Large intestine (tissue), 3 donors: ENCODE measurements around the gene EGFL7. TPM values are rescaled to one million over a fixed set of nuclear protein-coding genes. Genes with fewer than 3 reads are reported as not detected.
A peak's percentile ranks its signal among the peaks of the same experiment; 100 is the strongest.

Experiments used
- DNase-seq, 2 donors: peaks; one replicate each; pipeline versions ENCODE4 v3.0.0 to v3.0.0-alpha.2; 2013
- H3K27ac ChIP-seq: one replicate; pipeline ENCODE4 v1.5.1; 2013; ENCODE audit warnings: low read length
- H3K27me3 ChIP-seq: 2 replicates; pipeline ENCODE4 v1.6.1; 2013; ENCODE audit warnings: low read length; ENCODE audit not compliant: control insufficient read depth, insufficient read depth
- H3K36me3 ChIP-seq: 2 replicates; pipeline ENCODE4 v1.6.1; 2013; ENCODE audit warnings: low read length; ENCODE audit not compliant: control insufficient read depth, insufficient read depth
- H3K4me1 ChIP-seq: one replicate; pipeline ENCODE4 v1.6.1; 2013; ENCODE audit warnings: low read length; ENCODE audit not compliant: control insufficient read depth, insufficient read depth
- H3K4me3 ChIP-seq: one replicate; pipeline ENCODE4 v1.5.1; 2013; ENCODE audit warnings: low read length
- H3K9me3 ChIP-seq: one replicate; pipeline ENCODE4 v1.6.1; 2013; ENCODE audit warnings: mild to moderate bottlenecking, low read depth, low read length, moderate library complexity; ENCODE audit not compliant: control insufficient read depth
- WGBS: methylation state at CpG from one replicate; pipeline ENCODE4 v1.1.5; 2013; ENCODE audit warnings: low lambda C conversion rate; ENCODE audit not compliant: insufficient coverage; 5-methylcytosine and 5-hydroxymethylcytosine counted together
- polyA plus RNA-seq: library from polyadenylated mRNA; unstranded; fragments of 120-200 nt; gene quantifications from one replicate; pipeline ENCODE4 v1.2.1, GENCODE V29; 2013

EGFL7 gene
- polyA plus RNA-seq, 1 donor, result 47.5 TPM

DNA sequence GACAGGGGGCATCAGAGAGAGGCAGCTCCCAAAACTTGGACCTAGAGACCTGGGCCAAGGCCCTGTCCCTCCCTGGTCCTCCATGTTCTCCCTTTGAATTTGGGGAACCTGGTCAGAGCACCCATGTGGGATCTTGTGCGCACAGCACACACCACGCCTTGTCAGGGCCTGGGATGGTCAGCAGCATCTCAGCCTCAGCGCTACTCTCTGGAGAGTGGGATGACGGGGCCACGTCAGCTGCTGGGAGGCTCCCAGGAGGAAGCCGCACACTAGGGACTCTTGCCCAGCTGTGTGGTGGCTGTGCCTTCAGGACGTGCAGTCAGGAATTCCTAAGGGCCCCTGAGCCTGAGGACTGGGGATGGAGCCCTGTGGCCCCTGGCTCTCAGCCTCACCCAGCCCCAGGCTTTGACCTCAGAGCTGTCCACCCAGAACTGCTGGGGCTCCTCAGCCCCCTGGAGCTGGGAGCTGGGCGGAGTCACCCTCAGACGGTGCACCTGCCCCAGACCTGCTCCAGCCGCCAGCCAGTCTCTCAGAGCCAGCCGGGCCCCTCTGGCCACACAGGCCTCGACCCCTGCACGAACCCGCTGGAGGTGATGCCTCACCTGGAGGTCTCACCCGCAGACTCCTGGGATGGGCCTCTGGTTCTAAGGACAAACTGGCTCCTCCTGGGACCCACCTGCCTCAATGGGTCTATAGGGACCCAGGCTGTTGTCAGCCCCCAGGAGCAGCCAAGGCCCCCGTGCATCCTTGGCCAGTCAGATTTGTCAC, 38.3 kb upstream of the EGFL7 start:
- H3K4me3 ChIP-seq, result no peak overlapping the region
- DNase-seq, result no peak
- peaks cover 77% of the 10 kb centered on the region for H3K27me3 ChIP-seq
- no CpG with 5 or more reads among the region's 16 CpGs for WGBS
- H3K4me1 ChIP-seq, result peaks cover 39% of the 10 kb centered on the region
- H3K36me3 ChIP-seq, result no peaks in the 10 kb centered on the region
- no peak overlapping the region for H3K27ac ChIP-seq
- peaks cover 4% of the 10 kb centered on the region for H3K9me3 ChIP-seq

DNA sequence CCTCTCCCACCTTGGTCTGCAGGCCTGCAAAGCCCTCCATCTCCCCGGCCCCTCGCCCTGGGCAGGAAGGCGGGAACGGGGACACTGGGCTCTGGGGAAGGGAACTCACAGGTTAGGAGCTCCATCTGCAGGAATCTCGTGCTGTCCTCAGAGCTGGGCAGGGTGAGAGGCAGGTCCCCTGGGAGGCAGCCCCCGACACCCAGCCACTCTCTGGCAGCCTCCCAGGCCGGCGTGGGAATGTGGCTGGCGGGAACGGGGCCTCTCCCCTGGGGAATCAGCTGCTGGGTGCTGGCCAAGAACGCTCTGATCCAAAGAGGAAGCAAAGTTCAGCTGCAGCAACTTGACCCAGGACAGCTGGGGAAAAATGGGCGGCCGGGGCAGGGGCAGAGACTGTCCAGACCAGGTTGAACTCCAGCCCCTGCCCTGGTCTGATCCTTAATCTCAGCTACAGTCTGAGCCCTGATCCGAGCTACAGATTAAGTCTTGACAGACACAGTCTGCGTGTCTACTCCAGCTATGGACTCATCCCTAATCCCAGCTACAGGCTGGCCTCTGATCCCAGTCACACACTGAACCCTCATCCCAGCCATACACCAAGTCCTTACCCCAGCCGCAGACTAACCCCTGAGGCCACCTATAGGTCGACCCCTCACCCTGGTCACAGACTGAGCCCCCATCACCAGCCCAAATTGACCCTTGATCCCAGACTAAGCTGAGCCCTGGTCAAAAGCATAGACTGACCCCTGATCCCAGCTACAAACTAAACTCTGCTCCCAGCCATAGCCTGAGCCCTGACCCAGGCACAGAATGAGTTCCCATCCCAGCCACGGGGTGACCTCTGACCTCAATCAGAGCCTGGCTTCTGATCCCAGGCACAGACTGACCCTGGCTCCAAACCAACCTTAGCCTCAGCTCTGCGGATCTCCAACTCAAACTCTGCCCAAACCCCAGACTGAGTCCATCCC, 37.3 kb upstream of the EGFL7 start:
- Histone ChIP-seq H3K36me3 (no peaks in the 10 kb centered on the region), H3K27me3 (peaks cover 77% of the 10 kb centered on the region), H3K4me1 (peaks cover 39% of the 10 kb centered on the region), H3K9me3 (peaks cover 4% of the 10 kb centered on the region), H3K27ac (no peak overlapping the region), H3K4me3 (no peak overlapping the region)
- WGBS, result no CpG with 5 or more reads among the region's 19 CpGs
- peak; percentile 71 to 78 for DNase-seq

DNA sequence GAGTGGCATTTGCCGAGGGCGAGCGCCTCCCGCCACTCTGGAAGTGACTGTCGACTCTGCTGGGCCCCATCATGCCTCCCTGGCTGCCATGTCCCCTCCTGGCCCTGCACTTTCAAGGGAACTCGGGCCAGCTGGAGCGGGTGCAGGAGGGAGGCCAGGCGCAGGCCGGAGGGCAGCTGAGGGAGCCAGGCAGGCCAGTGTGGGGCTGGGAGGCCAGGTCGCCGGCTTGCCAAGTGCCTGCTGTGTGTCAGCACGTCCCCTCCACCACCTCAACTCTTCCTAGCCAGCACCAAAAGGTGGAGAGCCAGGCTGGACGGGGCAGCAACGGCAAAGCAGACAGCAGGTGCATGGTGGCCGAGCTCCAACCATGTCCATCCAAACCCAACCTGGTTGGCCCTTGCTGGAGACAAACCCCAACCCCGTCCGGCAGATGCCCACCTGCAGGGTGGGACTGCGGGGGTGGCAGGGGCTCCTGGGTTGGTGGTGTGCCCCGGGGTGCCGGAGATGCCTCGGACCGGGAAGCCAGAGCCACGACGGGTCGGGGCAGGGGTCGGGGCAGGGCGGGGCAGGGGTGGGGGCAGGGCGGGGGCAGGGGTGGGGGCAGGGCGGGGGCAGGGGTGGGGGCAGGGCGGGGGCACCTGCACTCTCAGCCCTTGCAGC, 36.5 kb upstream of the EGFL7 start:
- H3K36me3 ChIP-seq, result no peaks in the 10 kb centered on the region
- peaks cover 4% of the 10 kb centered on the region for H3K9me3 ChIP-seq
- no peak for DNase-seq
- H3K4me3 ChIP-seq, result no peak overlapping the region
- peaks cover 43% of the 10 kb centered on the region for H3K4me1 ChIP-seq
- H3K27me3 ChIP-seq, result peaks cover 73% of the 10 kb centered on the region
- H3K27ac ChIP-seq, result no peak overlapping the region
- no CpG with 5 or more reads among the region's 30 CpGs for WGBS

DNA sequence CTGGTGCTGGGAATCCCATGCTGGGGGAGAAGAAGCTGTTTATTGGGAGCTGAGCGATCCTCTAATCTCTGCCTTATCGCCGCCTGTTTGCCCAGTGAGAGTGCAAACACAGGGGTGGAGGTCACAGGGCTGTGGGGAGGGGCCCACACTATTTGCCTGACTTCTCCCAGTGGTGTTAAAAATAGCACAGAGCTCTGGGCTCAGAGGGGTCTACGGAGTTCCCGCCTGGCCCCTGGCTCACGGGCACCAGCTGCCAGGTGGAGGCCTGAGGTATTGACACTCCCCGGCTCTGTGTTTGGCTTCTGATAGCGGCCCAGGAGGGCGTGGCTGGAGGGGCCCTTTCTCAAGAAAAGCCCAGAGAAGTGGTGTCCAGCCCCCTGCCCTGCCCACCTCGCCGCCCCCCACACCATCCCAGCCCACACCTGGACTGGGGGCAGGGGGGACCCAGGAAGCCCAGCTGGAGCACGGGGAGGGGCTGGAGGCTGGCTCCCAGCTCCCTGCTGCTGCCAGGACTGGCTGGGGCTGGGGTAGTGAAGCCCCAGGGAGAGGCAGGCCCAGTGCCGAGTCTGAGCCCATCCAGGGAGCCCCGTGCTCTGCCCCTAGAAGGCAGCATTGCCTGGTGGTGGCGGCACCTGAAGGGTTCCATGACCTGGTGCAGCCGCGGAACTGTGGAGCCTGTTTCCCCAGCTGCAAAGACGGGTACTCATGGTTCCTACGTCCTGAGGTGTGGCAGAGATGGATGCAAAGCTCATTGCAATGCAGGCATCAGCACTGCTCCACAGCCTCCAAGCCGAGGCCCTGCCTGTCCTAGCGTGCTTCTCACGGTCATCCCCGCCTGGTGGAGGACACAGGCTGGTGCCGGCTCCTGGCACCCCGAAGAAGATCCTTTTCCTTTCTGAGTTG, 35.7 kb upstream of the EGFL7 start:
- Histone ChIP-seq H3K27ac (no peak overlapping the region), H3K36me3 (no peaks in the 10 kb centered on the region), H3K9me3 (peaks cover 4% of the 10 kb centered on the region), H3K4me3 (no peak overlapping the region), H3K4me1 (peaks cover 43% of the 10 kb centered on the region), H3K27me3 (peaks cover 65% of the 10 kb centered on the region)
- no CpG with 5 or more reads among the region's 25 CpGs for WGBS
- DNase-seq, result peak in 1 of 2 donors; percentile 61

DNA sequence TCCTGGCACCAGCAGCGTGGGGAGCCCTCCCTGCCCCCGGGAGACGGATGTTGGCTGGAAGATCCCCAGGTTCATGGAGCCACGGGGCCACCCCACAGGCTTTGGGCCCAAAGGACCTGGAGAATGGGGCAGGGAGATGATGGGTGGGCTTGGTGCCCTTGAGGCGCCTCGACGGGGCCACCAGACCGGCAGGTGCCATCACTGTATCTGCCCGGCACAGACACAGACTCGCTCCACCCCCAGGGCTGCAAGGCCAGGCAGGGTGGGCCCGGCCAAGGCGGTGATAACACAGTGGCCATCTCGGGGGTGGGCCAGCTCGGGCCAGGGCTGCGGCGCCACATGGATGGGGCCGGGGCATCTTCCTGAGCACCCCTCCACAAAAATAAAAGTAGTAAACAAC, 35.0 kb upstream of the EGFL7 start:
- Histone ChIP-seq H3K27me3 (peaks cover 58% of the 10 kb centered on the region), H3K9me3 (peaks cover 4% of the 10 kb centered on the region), H3K27ac (no peak overlapping the region), H3K4me3 (no peak overlapping the region), H3K4me1 (peaks cover 43% of the 10 kb centered on the region), H3K36me3 (no peaks in the 10 kb centered on the region)
- no peak for DNase-seq
- no CpG with 5 or more reads among the region's 17 CpGs for WGBS

DNA sequence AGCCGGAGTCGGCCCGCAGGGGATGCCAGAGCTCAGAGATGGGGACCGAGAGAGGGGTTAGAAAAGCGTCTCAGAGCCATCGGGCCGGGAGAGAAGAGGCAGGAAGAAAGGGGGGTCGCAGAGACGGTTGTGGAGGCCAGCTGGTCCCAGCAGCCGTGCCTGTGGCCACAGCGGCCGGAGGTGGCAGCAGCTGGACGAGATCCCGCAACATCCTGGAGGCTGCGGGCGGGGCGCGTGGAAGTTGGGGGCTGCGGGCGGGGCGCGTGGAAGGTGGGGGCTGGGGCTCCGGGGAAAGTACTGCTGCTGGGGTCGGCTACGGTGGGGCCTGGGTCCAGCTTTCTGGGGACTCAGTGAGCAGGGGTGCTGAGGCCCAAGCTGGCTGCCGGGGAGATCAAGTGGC, 34.4 kb upstream of the EGFL7 start:
- Histone ChIP-seq H3K9me3 (peaks cover 4% of the 10 kb centered on the region), H3K4me1 (peaks cover 43% of the 10 kb centered on the region), H3K4me3 (no peak overlapping the region), H3K36me3 (no peaks in the 10 kb centered on the region), H3K27ac (no peak overlapping the region), H3K27me3 (peaks cover 53% of the 10 kb centered on the region)
- no peak for DNase-seq
- 100% methylated on average over 1 of the region's 26 CpGs for WGBS

DNA sequence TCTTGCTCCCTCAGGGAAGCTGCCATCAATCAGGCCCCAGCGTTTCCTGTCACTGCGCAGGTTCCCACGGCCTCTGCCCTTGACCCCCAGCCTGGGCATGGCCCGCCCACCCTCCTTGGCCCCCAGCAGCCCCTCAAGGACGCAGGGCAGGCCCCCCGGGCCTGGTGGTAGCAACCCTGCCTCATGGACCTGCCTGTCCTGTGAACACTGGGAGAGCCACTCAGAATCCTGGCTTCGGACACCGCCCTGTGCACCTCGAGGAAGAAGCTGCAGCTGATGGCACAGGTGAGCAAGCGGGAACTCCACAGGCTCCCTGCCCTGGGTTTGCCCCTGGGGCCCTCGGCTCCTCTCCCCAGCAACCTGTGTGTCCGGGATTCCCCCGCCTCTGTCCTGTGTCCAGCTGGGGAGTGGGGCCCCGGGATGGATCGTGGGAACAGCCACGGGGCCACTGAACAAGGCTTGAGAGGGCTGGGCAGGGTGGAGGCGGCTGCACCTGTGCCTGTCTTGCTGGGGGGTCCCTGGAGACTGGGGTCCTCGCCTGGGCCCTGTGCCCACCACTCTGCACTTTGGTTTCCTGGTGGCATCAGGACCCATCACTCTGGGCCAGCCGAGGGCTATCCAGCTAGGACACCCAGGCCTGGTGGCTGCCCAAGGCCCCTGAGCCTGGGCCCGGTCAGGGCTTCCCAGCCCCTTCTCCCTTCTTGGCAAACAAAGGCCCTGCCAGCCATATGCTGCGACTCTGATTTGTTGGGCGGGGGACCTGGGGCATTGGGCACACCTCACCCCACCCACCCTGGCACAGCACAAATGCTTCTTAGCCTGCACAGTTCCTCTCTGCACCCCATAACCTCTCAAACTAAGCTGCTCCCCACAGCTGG, 33.5 kb upstream of the EGFL7 start:
- Histone ChIP-seq H3K27me3 (peaks cover 48% of the 10 kb centered on the region), H3K4me1 (peaks cover 39% of the 10 kb centered on the region), H3K36me3 (no peaks in the 10 kb centered on the region), H3K9me3 (peaks cover 4% of the 10 kb centered on the region), H3K27ac (no peak overlapping the region), H3K4me3 (no peak overlapping the region)
- WGBS, result no CpG with 5 or more reads among the region's 22 CpGs
- DNase-seq, result no peak

DNA sequence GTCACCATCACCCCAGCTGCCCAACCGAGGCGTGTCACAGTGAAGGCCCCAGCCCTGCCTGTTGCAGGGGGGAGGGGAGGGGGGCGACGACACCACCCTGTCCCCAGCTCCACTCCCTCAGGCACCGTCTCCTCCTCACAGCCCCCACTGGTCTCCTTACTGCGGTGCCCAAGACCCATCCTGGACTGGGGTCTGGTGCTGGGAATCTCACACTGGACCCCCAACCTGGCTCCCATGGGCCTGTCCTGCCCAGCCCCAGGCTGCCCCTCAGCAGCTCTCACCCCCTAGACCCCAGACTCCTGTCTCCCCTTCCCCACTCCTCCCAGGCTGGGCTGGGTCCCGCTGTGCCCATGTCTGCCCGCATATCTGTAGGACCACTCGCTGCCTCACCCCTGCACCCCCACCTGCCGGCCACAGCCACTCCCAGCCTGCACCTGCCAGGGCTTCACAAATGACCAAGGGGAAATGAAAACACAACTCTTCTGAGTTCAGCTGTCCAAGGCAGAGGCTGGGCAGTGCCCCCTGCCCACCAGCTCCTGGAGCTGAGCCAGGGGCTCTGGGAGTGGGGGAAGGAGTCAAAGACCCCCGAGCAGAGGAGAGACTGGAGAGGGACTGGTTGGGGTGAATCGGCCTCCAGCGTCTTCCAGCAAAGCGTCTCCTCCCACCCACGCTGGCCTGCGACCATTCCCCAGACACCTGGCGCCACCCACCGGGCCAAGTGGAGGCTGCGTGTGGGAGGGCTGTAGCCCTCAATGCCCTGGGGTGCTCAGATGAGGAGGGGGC, 32.6 kb upstream of the EGFL7 start:
- Histone ChIP-seq H3K4me3 (no peak overlapping the region), H3K9me3 (peaks cover 4% of the 10 kb centered on the region), H3K27ac (no peak overlapping the region), H3K36me3 (no peaks in the 10 kb centered on the region), H3K27me3 (peaks cover 47% of the 10 kb centered on the region), H3K4me1 (peaks cover 31% of the 10 kb centered on the region)
- DNase-seq, result no peak
- no CpG with 5 or more reads among the region's 19 CpGs for WGBS
